GM19238 (cell line): ENCODE measurements around the gene SH3YL1.

Source experiments
- DNase-seq: peaks from one replicate; pipeline ENCODE4 v3.0.0; 2011; ENCODE audit warnings: low spot score; ENCODE audit not compliant: insufficient read length

SH3YL1 gene, protein sequence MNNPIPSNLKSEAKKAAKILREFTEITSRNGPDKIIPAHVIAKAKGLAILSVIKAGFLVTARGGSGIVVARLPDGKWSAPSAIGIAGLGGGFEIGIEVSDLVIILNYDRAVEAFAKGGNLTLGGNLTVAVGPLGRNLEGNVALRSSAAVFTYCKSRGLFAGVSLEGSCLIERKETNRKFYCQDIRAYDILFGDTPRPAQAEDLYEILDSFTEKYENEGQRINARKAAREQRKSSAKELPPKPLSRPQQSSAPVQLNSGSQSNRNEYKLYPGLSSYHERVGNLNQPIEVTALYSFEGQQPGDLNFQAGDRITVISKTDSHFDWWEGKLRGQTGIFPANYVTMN

GRCh38 chr2:263774-264492 lies at the start of gene SH3YL1:
SH3YL1 (minus strand) TSS chr2:264032; CDS start chr2:263984, 48 bp downstream.
- DNase-seq = no peak

GRCh38 chr2:310994-311393 lies 47.2 kb upstream of the SH3YL1 start:
- no peak for DNase-seq

- no peak for DNase-seq
These were observed 46.2 kb upstream of the SH3YL1 start for GRCh38 chr2:309954-310510.

DNA sequence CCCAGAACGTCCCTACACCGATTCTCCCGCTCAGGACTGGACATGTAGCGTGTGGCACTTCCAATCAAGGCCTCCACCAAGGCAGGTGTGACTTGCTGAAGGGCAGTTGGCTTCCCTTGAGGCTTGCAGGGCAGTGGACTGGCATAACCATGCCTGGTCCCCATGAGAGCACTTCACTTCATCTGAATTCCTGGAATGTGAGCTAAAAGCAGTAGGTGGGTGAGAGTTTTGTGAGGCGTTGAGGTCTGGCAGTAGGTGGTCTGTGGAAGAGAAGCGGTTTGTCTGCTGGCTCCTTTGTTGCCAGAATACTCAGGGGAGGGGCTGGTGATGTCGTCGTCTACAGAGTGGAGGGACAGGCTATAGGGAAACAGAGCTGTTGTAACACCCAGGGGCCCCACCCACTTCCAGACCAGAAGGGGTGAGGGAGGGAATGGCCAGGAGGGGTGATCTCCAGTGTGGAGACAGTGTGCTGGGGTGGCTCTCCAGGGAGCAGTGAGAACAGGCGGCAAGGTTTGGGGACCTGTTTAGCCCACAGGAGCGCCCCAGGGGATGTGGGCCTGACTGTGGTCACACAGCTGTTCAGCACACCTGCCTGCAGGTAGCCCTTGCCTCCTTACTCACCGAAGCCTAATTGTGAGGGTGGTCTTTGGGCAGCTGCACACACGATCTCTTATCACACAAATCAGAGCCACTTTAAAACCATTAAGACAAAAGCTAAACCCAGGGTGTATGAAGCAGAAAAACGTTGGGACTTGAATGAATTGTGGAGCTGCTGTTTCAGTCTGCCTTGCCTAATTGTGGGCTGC lies 45.5 kb upstream of the SH3YL1 start:
- DNase-seq = no peak

DNA sequence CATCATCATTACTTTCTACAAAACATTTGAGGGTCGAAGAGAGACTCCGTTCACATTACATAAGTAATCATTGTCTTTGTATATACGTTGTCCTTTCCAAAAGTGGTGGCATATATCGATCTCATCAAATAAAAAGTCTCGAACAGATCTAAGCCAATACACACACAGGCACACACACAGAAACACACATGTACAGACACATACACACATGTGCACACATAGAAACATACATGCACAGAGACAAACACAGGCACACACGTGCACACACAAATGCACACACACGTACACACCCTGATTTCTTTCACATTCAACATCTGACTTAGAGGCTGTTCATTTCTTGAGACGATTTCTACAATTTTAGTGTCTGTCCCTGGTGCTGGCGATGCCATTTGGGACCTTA lies 41.5 kb upstream of the SH3YL1 start:
- no peak for DNase-seq

GRCh38 chr2:296354-296753 lies 32.5 kb upstream of the SH3YL1 start:
- no peak for DNase-seq

DNA sequence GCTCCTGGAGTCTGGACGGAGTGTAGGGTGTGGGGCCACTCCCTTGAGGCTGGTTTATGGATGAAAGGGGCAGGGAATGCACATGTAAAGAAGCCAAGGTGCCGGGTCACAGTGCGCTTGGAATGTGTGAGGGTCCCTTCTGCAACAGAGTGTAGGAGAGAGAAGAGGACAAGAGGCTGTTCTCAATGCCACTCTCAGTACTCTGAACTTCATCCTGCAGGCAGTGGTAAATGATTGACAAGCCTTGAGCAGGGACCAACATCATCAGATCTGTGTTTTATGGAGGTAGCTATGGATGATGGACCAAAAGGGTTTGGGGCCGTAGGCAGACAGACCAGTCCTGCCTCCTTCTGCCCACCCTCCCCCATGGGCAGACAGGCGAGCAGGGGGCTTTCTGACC lies 31.3 kb upstream of the SH3YL1 start:
- DNase-seq = no peak

- DNase-seq = no peak
These were observed 26.4 kb upstream of the SH3YL1 start for GRCh38 chr2:290090-290722.

GRCh38 chr2:289362-290089 lies 25.7 kb upstream of the SH3YL1 start:
- DNase-seq = no peak

- no peak for DNase-seq
These were observed 25.0 kb upstream of the SH3YL1 start for GRCh38 chr2:288758-289361.

DNA sequence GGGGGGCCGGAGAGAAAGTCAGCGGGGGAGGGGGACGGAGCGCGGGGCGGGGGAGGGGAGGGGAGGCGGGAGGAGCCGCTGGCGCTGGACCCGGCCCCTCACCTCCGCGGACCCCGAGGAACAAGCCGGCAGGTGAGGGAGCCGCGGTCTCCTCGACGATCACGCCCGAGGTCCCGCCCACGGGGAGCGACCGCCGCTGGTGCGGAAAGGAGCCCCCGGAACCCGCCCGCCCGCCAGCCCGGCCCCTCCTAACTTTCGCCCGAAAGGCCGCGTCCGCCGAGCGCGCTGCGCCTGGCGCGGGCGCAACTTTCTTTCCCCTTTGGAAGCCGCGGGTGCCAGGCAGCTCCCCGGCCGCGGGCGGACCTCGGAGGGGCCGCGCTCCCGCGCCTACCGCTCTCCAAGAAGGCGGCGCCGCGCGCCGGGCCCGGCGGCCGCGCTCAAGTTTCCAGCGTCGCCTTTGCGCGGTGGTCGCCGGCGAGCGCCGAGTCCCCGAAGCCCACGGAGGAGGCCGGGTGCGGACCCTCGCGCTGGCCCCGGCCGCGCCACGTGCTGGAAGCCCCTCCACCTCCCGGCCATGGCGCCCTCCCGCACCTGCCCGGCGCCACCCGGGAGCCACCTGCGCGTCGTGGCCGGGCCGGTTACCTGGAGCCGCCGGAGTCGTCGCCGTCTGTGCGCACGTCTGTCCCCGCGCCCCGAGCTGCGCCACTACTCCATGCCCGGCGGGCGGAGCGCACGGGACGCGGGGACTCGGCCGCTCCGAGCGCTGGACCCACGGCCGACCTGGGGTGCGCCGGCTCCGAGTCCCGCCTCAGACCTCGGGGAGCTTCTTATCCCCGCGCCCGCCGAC lies 24.3 kb upstream of the SH3YL1 start, which contains the start of gene ALKAL2:
Gene ALKAL2, minus strand, starts transcription at position 181 of the 847 bp plus-strand sequence. CDS start 256 bp downstream, outside the sequence.
- DNase-seq = no peak

GRCh38 chr2:287471-287885 lies 23.6 kb upstream of the SH3YL1 start:
- DNase-seq = no peak

DNA sequence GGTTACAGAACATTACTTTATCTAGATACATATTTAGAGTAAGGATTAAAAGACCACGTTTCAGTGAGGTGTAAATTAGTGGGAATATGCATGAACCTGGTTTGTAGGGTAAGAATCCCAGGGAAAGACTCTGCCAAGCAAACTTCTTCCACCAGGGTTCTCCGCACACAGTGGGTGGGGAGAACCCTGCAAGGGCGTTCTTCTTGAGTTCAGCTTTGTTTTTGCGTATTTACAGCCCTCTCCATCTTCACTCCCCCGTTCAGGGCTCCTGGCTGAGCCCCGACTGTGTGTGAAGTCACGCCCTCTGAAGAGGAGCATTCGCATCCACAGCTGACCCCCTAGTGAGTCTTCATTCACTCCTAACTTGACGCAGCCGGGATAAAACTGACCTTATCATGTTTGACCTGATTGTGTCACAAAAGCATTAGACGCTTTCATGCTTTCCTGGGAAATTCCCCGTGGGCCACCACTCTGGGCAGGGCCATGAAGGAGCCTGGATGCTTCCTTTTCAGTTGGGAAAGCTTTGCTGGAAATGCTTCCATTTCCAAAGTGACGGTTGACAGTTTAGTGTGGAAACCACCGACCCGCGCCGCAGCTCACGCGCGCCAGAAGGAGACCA lies 23.1 kb upstream of the SH3YL1 start:
- DNase-seq = no peak

GRCh38 chr2:286035-286434 lies 22.2 kb upstream of the SH3YL1 start:
- no peak for DNase-seq

GRCh38 chr2:285531-285930 lies 21.7 kb upstream of the SH3YL1 start:
- DNase-seq = no peak

DNA sequence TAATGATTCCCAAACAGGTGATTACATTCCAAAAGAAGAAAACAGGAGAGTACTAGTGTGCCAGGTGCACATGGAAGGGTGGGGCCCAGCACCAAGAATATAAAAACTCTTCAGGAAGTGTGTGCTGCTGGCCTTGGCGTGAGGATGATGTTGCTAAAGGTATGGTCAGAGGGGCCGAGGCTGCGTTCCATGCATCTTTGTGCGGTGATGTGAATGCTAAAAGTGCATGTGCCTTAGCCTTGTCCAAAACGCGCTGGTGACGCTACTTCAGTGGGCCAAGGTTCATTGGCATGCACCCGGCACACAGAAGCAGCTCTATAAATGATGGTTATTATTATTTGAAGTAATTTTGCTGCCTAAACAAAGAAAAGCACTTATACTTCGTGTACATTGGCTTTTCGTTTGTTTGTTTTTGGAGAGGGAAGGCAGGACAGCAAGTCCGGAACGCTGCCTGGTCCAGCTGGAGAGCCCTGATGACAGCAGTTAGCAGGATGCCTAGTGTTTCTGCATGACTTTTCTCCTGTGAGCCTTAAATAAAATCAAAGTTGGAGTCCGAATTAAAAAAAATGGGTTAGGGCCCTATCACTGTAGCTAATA lies 21.2 kb upstream of the SH3YL1 start:
- DNase-seq = no peak

GRCh38 chr2:283996-284794 lies 20.4 kb upstream of the SH3YL1 start:
- no peak for DNase-seq
